ENCODE results near the gene CFAP43. TPM values are rescaled to one million over a fixed set of nuclear protein-coding genes. Genes with fewer than 3 reads are reported as not detected.
"Not testable (repeated sequence)": the region's sequence is repeated elsewhere in the genome, so short reads cannot be mapped to it uniquely, and the experiment has no call there.

Gene CFAP43
- total RNA-seq, 1 donor from 2014 or later, result 0.15 TPM

- H3K27me3 Mint-ChIP-seq (ENCODE audit: low read depth), result peaks cover 35% of the 10 kb centered on the region
- no peak overlapping the region for H3K27ac Mint-ChIP-seq (ENCODE audit: unreplicated experiment)
- H3K36me3 Mint-ChIP-seq (ENCODE audit: low read depth), result no peaks in the 10 kb centered on the region
- no peak for DNase-seq (ENCODE audit: low spot score)
- H3K9me3 Mint-ChIP-seq (ENCODE audit: low read depth), result no peaks in the 10 kb centered on the region
- no peak overlapping the region for H3K4me3 Mint-ChIP-seq (ENCODE audit: unreplicated experiment)
- no peak for TF ChIP-seq CTCF (IDR thresholded peaks at IDR 0.05)
- no peaks in the 10 kb centered on the region for H3K4me1 Mint-ChIP-seq (ENCODE audit: low read depth)
These were observed 36.5 kb downstream of the CFAP43 start for GRCh38 chr10:104195706-104196105.

GRCh38 chr10:104193787-104194186 lies 38.4 kb downstream of the CFAP43 start:
- Mint-ChIP-seq H3K9me3 (ENCODE audit: low read depth) (no peaks in the 10 kb centered on the region), H3K4me3 (ENCODE audit: unreplicated experiment) (no peak overlapping the region), H3K27me3 (ENCODE audit: low read depth) (peaks cover 43% of the 10 kb centered on the region), H3K4me1 (ENCODE audit: low read depth) (no peaks in the 10 kb centered on the region), H3K27ac (ENCODE audit: unreplicated experiment) (no peak overlapping the region), H3K36me3 (ENCODE audit: low read depth) (no peaks in the 10 kb centered on the region)
- TF ChIP-seq CTCF (IDR thresholded peaks at IDR 0.05), result no peak
- DNase-seq (ENCODE audit: low spot score), result no peak

GRCh38 chr10:104190695-104191094 lies 41.5 kb downstream of the CFAP43 start:
- H3K27ac Mint-ChIP-seq (ENCODE audit: unreplicated experiment), result no peak overlapping the region
- H3K9me3 Mint-ChIP-seq (ENCODE audit: low read depth), result no peaks in the 10 kb centered on the region
- no peak for DNase-seq (ENCODE audit: low spot score)

GRCh38 chr10:104183682-104184081 lies 48.5 kb downstream of the CFAP43 start:
- no peak overlapping the region for H3K27ac Mint-ChIP-seq (ENCODE audit: unreplicated experiment)
- H3K27me3 Mint-ChIP-seq (ENCODE audit: low read depth), result peaks cover 19% of the 10 kb centered on the region
- TF ChIP-seq CTCF (IDR thresholded peaks at IDR 0.05), result no peak
- DNase-seq (ENCODE audit: low spot score), result no peak
- no peaks in the 10 kb centered on the region for H3K9me3 Mint-ChIP-seq (ENCODE audit: low read depth)
- no peaks in the 10 kb centered on the region for H3K36me3 Mint-ChIP-seq (ENCODE audit: low read depth)
- no peaks in the 10 kb centered on the region for H3K4me1 Mint-ChIP-seq (ENCODE audit: low read depth)
- H3K4me3 Mint-ChIP-seq (ENCODE audit: unreplicated experiment), result no peak overlapping the region

More at GRCh38 chr10:104190695-104191094, 41.5 kb downstream of the CFAP43 start:
- H3K4me1 Mint-ChIP-seq (ENCODE audit: low read depth), result no peaks in the 10 kb centered on the region
- TF ChIP-seq CTCF (IDR thresholded peaks at IDR 0.05), result no peak
- H3K27me3 Mint-ChIP-seq (ENCODE audit: low read depth), result peaks cover 43% of the 10 kb centered on the region
- no peak overlapping the region for H3K4me3 Mint-ChIP-seq (ENCODE audit: unreplicated experiment)
- no peaks in the 10 kb centered on the region for H3K36me3 Mint-ChIP-seq (ENCODE audit: low read depth)

- H3K27me3 Mint-ChIP-seq (ENCODE audit: low read depth), result peaks cover 43% of the 10 kb centered on the region
- peaks cover 11% of the 10 kb centered on the region for H3K9me3 Mint-ChIP-seq (ENCODE audit: low read depth)
- H3K4me3 Mint-ChIP-seq (ENCODE audit: unreplicated experiment); H3K27ac Mint-ChIP-seq (ENCODE audit: unreplicated experiment); H3K4me1 Mint-ChIP-seq (ENCODE audit: low read depth); H3K36me3 Mint-ChIP-seq (ENCODE audit: low read depth); DNase-seq (ENCODE audit: low spot score): not testable (repeated sequence)
These were observed 58.0 kb downstream of the CFAP43 start for GRCh38 chr10:104174136-104174535.

- no peak for TF ChIP-seq CTCF (IDR thresholded peaks at IDR 0.05)
- H3K36me3 Mint-ChIP-seq (ENCODE audit: low read depth), result peaks cover under 1% of the 10 kb centered on the region
- H3K4me3 Mint-ChIP-seq (ENCODE audit: unreplicated experiment), result no peak overlapping the region
- DNase-seq (ENCODE audit: low spot score), result no peak
- peaks cover 2% of the 10 kb centered on the region for H3K4me1 Mint-ChIP-seq (ENCODE audit: low read depth)
- peaks cover 36% of the 10 kb centered on the region for H3K27me3 Mint-ChIP-seq (ENCODE audit: low read depth)
- H3K27ac Mint-ChIP-seq (ENCODE audit: unreplicated experiment), result no peak overlapping the region
- peaks cover 8% of the 10 kb centered on the region for H3K9me3 Mint-ChIP-seq (ENCODE audit: low read depth)
These were observed 61.4 kb downstream of the CFAP43 start for GRCh38 chr10:104170610-104171254.

Measured in chondrocyte (in vitro differentiated cells).